Neural progenitor cell (in vitro differentiated cells): ENCODE measurements around the gene NAA20. TPM values are rescaled to one million over a fixed set of nuclear protein-coding genes. Genes with fewer than 3 reads are reported as not detected.

Source experiments
- DNase-seq: peaks from one replicate; pipeline ENCODE4 v3.0.0-alpha.2; 2016; ENCODE audit warnings: low spot score
- H2AFZ ChIP-seq: fragments of 200-600 bp; sonication (generic); replicated peaks from 2 replicates; pipeline ENCODE4 v1.6.1; 2016; ENCODE audit warnings: antibody characterized with exemption
- H3F3A ChIP-seq: fragments of 200-600 bp; sonication (generic); 2 replicates; pipeline ENCODE4 v1.6.1; 2016; ENCODE audit warnings: antibody characterized with exemption, low read depth
- H3K27ac ChIP-seq: fragments of 200-600 bp; sonication (generic); 2 replicates; pipeline ENCODE4 v1.5.1; 2016; ENCODE audit warnings: mild to moderate bottlenecking
- H3K27me3 ChIP-seq: fragments of 200-600 bp; sonication (generic); 2 replicates; pipeline ENCODE4 v1.6.1; 2016; ENCODE audit warnings: mild to moderate bottlenecking, moderate library complexity
- H3K36me3 ChIP-seq: fragments of 200-600 bp; sonication (generic); 2 replicates; pipeline ENCODE4 v1.5.1; 2016
- H3K4me1 ChIP-seq: fragments of 200-600 bp; sonication (generic); 2 replicates; pipeline ENCODE4 v1.6.1; 2016; ENCODE audit warnings: mixed run types
- H3K4me2 ChIP-seq: fragments of 200-600 bp; sonication (generic); 2 replicates; pipeline ENCODE4 v1.6.1; 2016
- H3K4me3 ChIP-seq: fragments of 200-600 bp; sonication (generic); 2 replicates; pipeline ENCODE4 v1.5.1; 2016
- H3K79me2 ChIP-seq: fragments of 200-600 bp; sonication (generic); 2 replicates; pipeline ENCODE4 v1.6.1; 2016; ENCODE audit warnings: low read depth
- H3K9ac ChIP-seq: fragments of 200-600 bp; sonication (generic); 2 replicates; pipeline ENCODE4 v1.6.1; 2016
- H3K9me3 ChIP-seq: fragments of 200-600 bp; sonication (generic); 2 replicates; pipeline ENCODE4 v1.5.1; 2016; ENCODE audit warnings: low read depth
- H4K20me1 ChIP-seq: fragments of 200-600 bp; sonication (generic); 2 replicates; pipeline ENCODE4 v1.6.1; 2016; ENCODE audit warnings: low read depth
- H3K27ac Mint-ChIP-seq: 3 replicates; pipeline ENCODE4 v1.8.0; 2021; ENCODE audit warnings: mixed read lengths
- H3K27me3 Mint-ChIP-seq: 2 replicates; pipeline ENCODE4 v1.8.0; 2022; ENCODE audit warnings: low read depth, mild to moderate bottlenecking, inconsistent platforms, moderate library complexity, mixed read lengths; ENCODE audit not compliant: insufficient read depth
- H3K36me3 Mint-ChIP-seq: 3 replicates; pipeline ENCODE4 v1.8.0; 2021; ENCODE audit warnings: mixed read lengths
- H3K4me1 Mint-ChIP-seq: 3 replicates; pipeline ENCODE4 v1.8.0; 2021; ENCODE audit warnings: mixed read lengths
- H3K4me3 Mint-ChIP-seq: 3 replicates; pipeline ENCODE4 v1.8.0; 2021; ENCODE audit warnings: mild to moderate bottlenecking, moderate library complexity, mixed read lengths
- H3K9me3 Mint-ChIP-seq: 3 replicates; pipeline ENCODE4 v1.8.0; 2020; ENCODE audit warnings: mixed read lengths
- EZH2 ChIP-seq: fragments of 200-600 bp; sonication (generic); IDR thresholded peaks from 2 replicates; pipeline ENCODE4 v1.6.1; 2017; ENCODE audit warnings: antibody characterized with exemption, mild to moderate bottlenecking, moderate library complexity
- EZH2phosphoT487 ChIP-seq: fragments of 200-600 bp; sonication (generic); IDR thresholded peaks from 2 replicates; pipeline ENCODE4 v1.6.1; 2017; ENCODE audit warnings: antibody characterized with exemption
- total RNA-seq: library from RNA; depleted of rRNA; stranded (reverse); fragments of >200 nt; gene quantifications from 2 replicates; pipeline ENCODE4 v1.2.3, GENCODE V29; 2015; ENCODE audit warnings: low replicate concordance
- TF ChIP-seq, protein P1 (sequence below): fragments of 200-600 bp; sonication (generic); IDR thresholded peaks from 2 replicates; pipeline ENCODE4 v1.5.1; 2017; ENCODE audit warnings: antibody characterized with exemption, mild to moderate bottlenecking

NAA20 gene
- total RNA-seq, 1 donor from 2014 or later: 39.9 TPM

DNA sequence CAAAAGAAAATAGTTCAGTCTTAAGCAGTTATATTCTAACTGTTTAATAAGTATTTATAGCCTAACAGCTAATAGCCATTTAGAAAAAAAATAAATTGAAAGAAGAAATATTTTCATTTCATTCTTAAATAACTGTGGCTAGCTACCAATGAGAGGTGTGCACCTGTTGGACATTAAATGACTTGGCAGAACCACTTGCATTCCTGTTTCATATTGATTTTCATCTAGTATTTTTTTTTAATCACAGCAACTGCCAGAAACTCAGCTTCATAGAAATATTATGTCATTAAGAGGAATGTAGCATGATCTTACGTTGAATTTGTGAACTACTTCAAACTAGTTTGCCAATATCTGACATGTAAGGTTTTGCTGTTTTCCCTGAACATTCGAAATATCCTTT is 10.1 kb downstream of the NAA20 start:
- Histone ChIP-seq H3K27ac (no peak overlapping the region), H3K4me3 (no peak overlapping the region), H3K4me1 (no peaks in the 10 kb centered on the region), H3F3A (peaks cover 5% of the 10 kb centered on the region), H3K27me3 (no peaks in the 10 kb centered on the region), H2AFZ (no peak overlapping the region), H3K79me2 (peaks cover 27% of the 10 kb centered on the region), H3K4me2 (no peak overlapping the region), H3K36me3 (no peaks in the 10 kb centered on the region), H3K9ac (no peak overlapping the region), H3K9me3 (no peaks in the 10 kb centered on the region), H4K20me1 (peaks cover 9% of the 10 kb centered on the region)
- H3K4me3 Mint-ChIP-seq: no peak overlapping the region
- no peaks in the 10 kb centered on the region for H3K27me3 Mint-ChIP-seq
- H3K27ac Mint-ChIP-seq: no peak overlapping the region
- TF ChIP-seq, protein P1, sequence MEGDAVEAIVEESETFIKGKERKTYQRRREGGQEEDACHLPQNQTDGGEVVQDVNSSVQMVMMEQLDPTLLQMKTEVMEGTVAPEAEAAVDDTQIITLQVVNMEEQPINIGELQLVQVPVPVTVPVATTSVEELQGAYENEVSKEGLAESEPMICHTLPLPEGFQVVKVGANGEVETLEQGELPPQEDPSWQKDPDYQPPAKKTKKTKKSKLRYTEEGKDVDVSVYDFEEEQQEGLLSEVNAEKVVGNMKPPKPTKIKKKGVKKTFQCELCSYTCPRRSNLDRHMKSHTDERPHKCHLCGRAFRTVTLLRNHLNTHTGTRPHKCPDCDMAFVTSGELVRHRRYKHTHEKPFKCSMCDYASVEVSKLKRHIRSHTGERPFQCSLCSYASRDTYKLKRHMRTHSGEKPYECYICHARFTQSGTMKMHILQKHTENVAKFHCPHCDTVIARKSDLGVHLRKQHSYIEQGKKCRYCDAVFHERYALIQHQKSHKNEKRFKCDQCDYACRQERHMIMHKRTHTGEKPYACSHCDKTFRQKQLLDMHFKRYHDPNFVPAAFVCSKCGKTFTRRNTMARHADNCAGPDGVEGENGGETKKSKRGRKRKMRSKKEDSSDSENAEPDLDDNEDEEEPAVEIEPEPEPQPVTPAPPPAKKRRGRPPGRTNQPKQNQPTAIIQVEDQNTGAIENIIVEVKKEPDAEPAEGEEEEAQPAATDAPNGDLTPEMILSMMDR: no peak
- TF ChIP-seq EZH2phosphoT487 (no peak), EZH2 (no peak)
- no peaks in the 10 kb centered on the region for H3K4me1 Mint-ChIP-seq
- DNase-seq: no peak
- H3K9me3 Mint-ChIP-seq: no peaks in the 10 kb centered on the region
- H3K36me3 Mint-ChIP-seq: no peaks in the 10 kb centered on the region

- H3K27ac Mint-ChIP-seq: no peak overlapping the region
- peaks cover 14% of the 10 kb centered on the region for H3F3A ChIP-seq
- H3K9ac ChIP-seq: no peak overlapping the region
- H3K4me2 ChIP-seq: no peak overlapping the region
- H3K27ac ChIP-seq: no peak overlapping the region
- H3K79me2 ChIP-seq: no peaks in the 10 kb centered on the region
- no peak for TF ChIP-seq EZH2
- TF ChIP-seq, protein P1: no peak
- no peak for TF ChIP-seq EZH2phosphoT487
- H3K4me3 ChIP-seq: no peak overlapping the region
- peaks cover 8% of the 10 kb centered on the region for H3K36me3 Mint-ChIP-seq
- H4K20me1 ChIP-seq: no peaks in the 10 kb centered on the region
- H3K9me3 Mint-ChIP-seq: no peaks in the 10 kb centered on the region
- no peaks in the 10 kb centered on the region for H3K4me1 Mint-ChIP-seq
- H3K27me3 Mint-ChIP-seq: no peaks in the 10 kb centered on the region
- no peaks in the 10 kb centered on the region for H3K4me1 ChIP-seq
- H3K4me3 Mint-ChIP-seq: no peak overlapping the region
- no peak overlapping the region for H2AFZ ChIP-seq
- H3K27me3 ChIP-seq: no peaks in the 10 kb centered on the region
- peaks cover 23% of the 10 kb centered on the region for H3K36me3 ChIP-seq
- DNase-seq: no peak
- no peaks in the 10 kb centered on the region for H3K9me3 ChIP-seq
Observed at GRCh38 chr20:20031790-20032189, 14.6 kb downstream of the NAA20 start.

- TF ChIP-seq EZH2 (no peak), EZH2phosphoT487 (no peak)
- TF ChIP-seq, protein P1: no peak
- Histone ChIP-seq H3K4me3 (no peak overlapping the region), H3K79me2 (no peaks in the 10 kb centered on the region), H3K4me1 (no peaks in the 10 kb centered on the region), H3K27ac (no peak overlapping the region), H3F3A (peaks cover 14% of the 10 kb centered on the region), H2AFZ (no peak overlapping the region), H3K9ac (no peak overlapping the region), H3K27me3 (no peaks in the 10 kb centered on the region), H4K20me1 (no peaks in the 10 kb centered on the region), H3K9me3 (no peaks in the 10 kb centered on the region), H3K36me3 (peaks cover 28% of the 10 kb centered on the region), H3K4me2 (no peak overlapping the region)
- Mint-ChIP-seq H3K9me3 (no peaks in the 10 kb centered on the region), H3K4me3 (no peak overlapping the region), H3K4me1 (no peaks in the 10 kb centered on the region), H3K27me3 (no peaks in the 10 kb centered on the region), H3K36me3 (peaks cover 16% of the 10 kb centered on the region), H3K27ac (no peak overlapping the region)
- no peak for DNase-seq
Observed at GRCh38 chr20:20034486-20034885, 17.3 kb downstream of the NAA20 start.
